B cell (primary cell): ENCODE measurements around the gene SDR9C7. TPM values are rescaled to one million over a fixed set of nuclear protein-coding genes. Genes with fewer than 3 reads are reported as not detected.

Experiments
- ATAC-seq: fragments of 200-7000 bp; cut with Tn5 transposase; one replicate; pipeline ENCODE4 v1.10.0; 2021; ENCODE audit warnings: low read depth, mild to moderate bottlenecking, moderate number of reproducible peaks, moderate library complexity
- CTCF ChIA-PET: fragments of 350-600 bp; sonication (Branson Sonifier 250); formaldehyde crosslinking; loops from one replicate; lab custom pipeline; 2021; ENCODE audit warnings: antibody characterized with exemption, inconsistent platforms; lab: Charles Lee
- POLR2A ChIA-PET: fragments of 350-600 bp; sonication (Branson Sonifier 250); formaldehyde crosslinking; loops from one replicate; lab custom pipeline; 2021; ENCODE audit warnings: antibody characterized with exemption; lab: Charles Lee
- DNase-seq: peaks from one replicate; pipeline ENCODE4 v3.0.0; 2013
- H2AFZ ChIP-seq: 2 replicates; pipeline ENCODE4 v1.6.1; 2012; ENCODE audit warnings: mild to moderate bottlenecking, low read depth, low read length; ENCODE audit not compliant: insufficient read depth, poor library complexity, severe bottlenecking
- H3K27ac ChIP-seq, 2 donors: 1 replicate in 1 of 2; 2 replicates in 1 of 2; pipeline ENCODE4 v1.5.1; 2012 to 2013; ENCODE audit warnings: low read length in 2 of 2, mild to moderate bottlenecking in 2 of 2, moderate library complexity in 1 of 2
- H3K27me3 ChIP-seq, 4 experiments: fragments of 200-600 bp in 1 of 4; sonication (generic) in 1 of 4; replicated peaks in 1 of 4; 1 replicate in 2 of 4; 2 replicates in 2 of 4; pipeline versions ENCODE4 v1.6.1 to v1.7.0; 2013 to 2016; ENCODE audit warnings: low read length in 3 of 4, mild to moderate bottlenecking in 2 of 4, mixed read lengths in 1 of 4, moderate library complexity in 1 of 4; ENCODE audit not compliant: insufficient read depth in 4 of 4, control insufficient read depth in 3 of 4; ENCODE audit errors: control extremely low read depth in 1 of 4
- H3K36me3 ChIP-seq, 2 experiments: replicated peaks in 1 of 2; 1 replicate in 1 of 2; 2 replicates in 1 of 2; pipeline versions ENCODE4 v1.6.1 to v1.7.1; 2013; ENCODE audit warnings: low read length in 1 of 2; ENCODE audit not compliant: insufficient read depth in 2 of 2, control insufficient read depth in 1 of 2; ENCODE audit errors: control extremely low read depth in 1 of 2, extremely low read depth in 1 of 2
- H3K4me1 ChIP-seq, 2 donors: fragments of 200-600 bp in 1 of 2; sonication (generic) in 1 of 2; 1 replicate in 1 of 2; 2 replicates in 1 of 2; pipeline versions ENCODE4 v1.5.1 to v1.6.1; 2013 to 2017; ENCODE audit warnings: low read length in 2 of 2; ENCODE audit not compliant: control insufficient read depth in 2 of 2, insufficient read depth in 2 of 2
- H3K4me2 ChIP-seq: replicated peaks from 2 replicates; pipeline ENCODE3; 2012; ENCODE audit warnings: mild to moderate bottlenecking, low read depth, low read length; ENCODE audit not compliant: poor library complexity, severe bottlenecking
- H3K4me3 ChIP-seq, 5 experiments: fragments of 200-600 bp in 1 of 5; sonication (generic) in 1 of 5; 1 replicate in 3 of 5; 2 replicates in 2 of 5; pipeline versions ENCODE4 v1.5.1 to v1.7.0; 2011 to 2016; ENCODE audit warnings: low read length in 4 of 5, mild to moderate bottlenecking in 4 of 5, low read depth in 2 of 5, control low read depth in 1 of 5, moderate library complexity in 1 of 5; ENCODE audit not compliant: insufficient read depth in 1 of 5; ENCODE audit errors: control extremely low read depth in 1 of 5, extremely low read depth in 1 of 5
- H3K79me2 ChIP-seq: fragments of 200-600 bp; sonication (generic); one replicate; pipeline ENCODE4 v1.6.0; 2016; ENCODE audit warnings: low read length; ENCODE audit not compliant: control insufficient read depth, insufficient read depth
- H3K9ac ChIP-seq: fragments of 200-600 bp; sonication (generic); 2 replicates; pipeline ENCODE4 v1.6.1; 2017; ENCODE audit warnings: mild to moderate bottlenecking, low read length, moderate library complexity
- H3K9me3 ChIP-seq, 3 donors: one replicate each; pipeline versions ENCODE4 v1.6.1 to v1.7.1; 2013; ENCODE audit warnings: low read length in 2 of 3; ENCODE audit not compliant: control insufficient read depth in 2 of 3, insufficient read depth in 1 of 3; ENCODE audit errors: control extremely low read depth in 1 of 3
- H4K20me1 ChIP-seq: 2 replicates; pipeline ENCODE4 v1.6.0; 2012; ENCODE audit warnings: mild to moderate bottlenecking, low read length; ENCODE audit not compliant: insufficient read depth, control insufficient read depth, poor library complexity, severe bottlenecking
- H3K27ac Mint-ChIP-seq: one replicate; pipeline ENCODE4 v1.8.0; 2021; ENCODE audit warnings: mixed read lengths
- H3K27me3 Mint-ChIP-seq: one replicate; pipeline ENCODE4 v1.8.0; 2021; ENCODE audit warnings: mixed read lengths
- H3K4me1 Mint-ChIP-seq: one replicate; pipeline ENCODE4 v1.8.0; 2021; ENCODE audit warnings: mixed read lengths
- H3K4me3 Mint-ChIP-seq: one replicate; pipeline ENCODE4 v1.8.0; 2021; ENCODE audit warnings: mixed read lengths
- H3K9me3 Mint-ChIP-seq: one replicate; pipeline ENCODE4 v1.8.0; 2022; ENCODE audit warnings: mixed read lengths; ENCODE audit not compliant: insufficient read depth
- EZH2 ChIP-seq: IDR thresholded peaks from 2 replicates; pipeline ENCODE4 v1.6.1; 2012; ENCODE audit warnings: borderline replicate concordance, low read depth, mild to moderate bottlenecking, moderate library complexity, low read length; ENCODE audit not compliant: insufficient read depth, poor library complexity, severe bottlenecking
- WGBS: methylation state at CpG from one replicate; pipeline ENCODE4 v1.1.5; 2013; ENCODE audit warnings: missing lambda C conversion rate; ENCODE audit not compliant: insufficient coverage; 5-methylcytosine and 5-hydroxymethylcytosine counted together
- intact Hi-C: fragments of 100-400 bp; cut with micrococcal nuclease; formaldehyde crosslinking; loops from one replicate; pipeline ENCODE4 v1.10.0; 2022
- polyA plus RNA-seq: library from polyadenylated mRNA; depleted of rRNA; stranded (reverse); fragments of >200 nt; gene quantifications from 2 replicates; pipeline ENCODE4 v1.2.3, GENCODE V29; 2012
- total RNA-seq, 2 donors: library from RNA; stranded (reverse); fragments of 120-200 nt in 1 of 2; gene quantifications; 1 replicate in 1 of 2; 2 replicates in 1 of 2; pipeline versions ENCODE4 v1.2.3 to v1.2.4, GENCODE V29; 2013 to 2022
- TF ChIP-seq, protein P1 (sequence below): fragments of 200-600 bp; IDR thresholded peaks from one replicate; pipeline ENCODE4 v1.8.0; 2022; ENCODE audit warnings: antibody characterized with exemption, mild to moderate bottlenecking

Gene SDR9C7
- total and polyA plus RNA-seq, 2 donors (not counting 1 experiment from before 2014, with no cell fraction given): not detected

DNA sequence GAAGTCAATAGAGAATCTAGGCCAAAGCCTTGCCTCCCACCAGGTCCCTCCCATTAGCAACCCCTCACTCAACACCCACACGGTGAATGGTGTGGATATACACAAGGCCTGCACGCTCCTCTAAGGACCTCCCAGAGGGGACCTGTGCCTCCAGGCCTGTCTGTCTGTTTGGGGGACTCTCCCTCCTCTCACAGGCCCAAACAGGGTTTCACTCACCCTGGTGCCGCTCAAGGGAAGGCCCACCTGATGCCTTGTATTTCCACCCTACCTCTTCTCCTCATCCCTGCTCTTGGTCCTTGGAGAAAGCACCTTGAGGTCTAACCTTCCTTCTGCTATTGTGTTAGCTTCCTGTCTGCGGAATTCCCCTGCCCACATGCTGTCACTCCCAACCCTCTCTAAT is 4.4 kb downstream of the SDR9C7 start:
- Histone ChIP-seq H3K79me2 (no peaks in the 10 kb centered on the region), H3K36me3 (no peaks in the 10 kb centered on the region), H2AFZ (no peak overlapping the region), H3K4me1 (peaks cover 4 to 7% of the 10 kb centered on the region in 2 donors), H3K27me3 (peaks cover 0 to 5% (median 0%) of the 10 kb centered on the region in 4 experiments), H3K4me2 (no peak overlapping the region), H4K20me1 (no peaks in the 10 kb centered on the region), H3K4me3 (no peak overlapping the region), H3K9me3 (no peaks in the 10 kb centered on the region), H3K9ac (no peak overlapping the region), H3K27ac (no peak overlapping the region)
- no peak for TF ChIP-seq EZH2
- TF ChIP-seq, protein P1, sequence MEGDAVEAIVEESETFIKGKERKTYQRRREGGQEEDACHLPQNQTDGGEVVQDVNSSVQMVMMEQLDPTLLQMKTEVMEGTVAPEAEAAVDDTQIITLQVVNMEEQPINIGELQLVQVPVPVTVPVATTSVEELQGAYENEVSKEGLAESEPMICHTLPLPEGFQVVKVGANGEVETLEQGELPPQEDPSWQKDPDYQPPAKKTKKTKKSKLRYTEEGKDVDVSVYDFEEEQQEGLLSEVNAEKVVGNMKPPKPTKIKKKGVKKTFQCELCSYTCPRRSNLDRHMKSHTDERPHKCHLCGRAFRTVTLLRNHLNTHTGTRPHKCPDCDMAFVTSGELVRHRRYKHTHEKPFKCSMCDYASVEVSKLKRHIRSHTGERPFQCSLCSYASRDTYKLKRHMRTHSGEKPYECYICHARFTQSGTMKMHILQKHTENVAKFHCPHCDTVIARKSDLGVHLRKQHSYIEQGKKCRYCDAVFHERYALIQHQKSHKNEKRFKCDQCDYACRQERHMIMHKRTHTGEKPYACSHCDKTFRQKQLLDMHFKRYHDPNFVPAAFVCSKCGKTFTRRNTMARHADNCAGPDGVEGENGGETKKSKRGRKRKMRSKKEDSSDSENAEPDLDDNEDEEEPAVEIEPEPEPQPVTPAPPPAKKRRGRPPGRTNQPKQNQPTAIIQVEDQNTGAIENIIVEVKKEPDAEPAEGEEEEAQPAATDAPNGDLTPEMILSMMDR: no peak
- Mint-ChIP-seq H3K27ac (no peak overlapping the region), H3K9me3 (no peaks in the 10 kb centered on the region), H3K4me3 (no peak overlapping the region), H3K4me1 (peaks cover 5% of the 10 kb centered on the region), H3K27me3 (peaks cover 20% of the 10 kb centered on the region)
- DNase-seq: no peak
- POLR2A ChIA-PET: no interaction called here
- no peak for ATAC-seq
- 97% methylated on average over 4 of the region's 4 CpGs for WGBS
- intact Hi-C loops: no loop called here
- CTCF ChIA-PET: no interaction called here

DNA sequence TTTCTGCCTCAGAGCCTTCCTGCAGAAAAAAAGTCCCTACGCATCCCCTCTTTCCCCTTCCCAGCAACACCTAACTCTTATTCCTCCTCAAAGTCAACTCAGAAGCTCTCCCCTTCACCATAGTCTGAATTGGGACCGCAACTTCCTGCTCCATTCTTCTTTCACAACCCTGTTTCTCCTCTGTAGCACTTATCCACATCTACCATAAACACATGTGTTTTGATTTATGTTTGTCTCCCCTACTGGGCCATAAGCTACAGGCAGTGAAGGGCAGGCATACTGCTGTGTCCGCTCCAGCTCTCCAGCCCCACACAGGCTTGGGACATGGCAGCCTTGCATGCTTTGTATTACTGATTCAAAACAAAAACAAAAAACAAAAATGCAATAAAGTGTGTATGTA is 5.9 kb downstream of the SDR9C7 start:
- 8% methylated on average over 2 of the region's 3 CpGs for WGBS
- Histone ChIP-seq H3K27ac (no peak overlapping the region), H2AFZ (no peak overlapping the region), H3K9me3 (no peaks in the 10 kb centered on the region), H3K36me3 (no peaks in the 10 kb centered on the region), H3K79me2 (no peaks in the 10 kb centered on the region), H3K9ac (no peak overlapping the region), H3K27me3 (peaks cover 0 to 7% (median 2%) of the 10 kb centered on the region in 4 experiments), H3K4me1 (peaks cover 4 to 7% of the 10 kb centered on the region in 2 donors), H3K4me2 (no peak overlapping the region), H4K20me1 (no peaks in the 10 kb centered on the region), H3K4me3 (no peak overlapping the region)
- Mint-ChIP-seq H3K4me3 (no peak overlapping the region), H3K27me3 (peaks cover 20% of the 10 kb centered on the region), H3K27ac (no peak overlapping the region), H3K9me3 (no peaks in the 10 kb centered on the region), H3K4me1 (peaks cover 5% of the 10 kb centered on the region)
- POLR2A ChIA-PET: no interaction called here
- CTCF ChIA-PET: no interaction called here
- intact Hi-C loops: no loop called here
- ATAC-seq (no peak), DNase-seq (no peak)
- TF ChIP-seq, protein P1: no peak
- TF ChIP-seq EZH2: no peak
